ENCODE measurements around the gene DOK1. TPM values are rescaled to one million over a fixed set of nuclear protein-coding genes. Genes with fewer than 3 reads are reported as not detected.
A peak's percentile ranks its signal among the peaks of the same experiment; 100 is the strongest.

The DOK1 gene
- total RNA-seq, 2 donors from 2014 or later: 20.6 to 25.6 TPM

DNA sequence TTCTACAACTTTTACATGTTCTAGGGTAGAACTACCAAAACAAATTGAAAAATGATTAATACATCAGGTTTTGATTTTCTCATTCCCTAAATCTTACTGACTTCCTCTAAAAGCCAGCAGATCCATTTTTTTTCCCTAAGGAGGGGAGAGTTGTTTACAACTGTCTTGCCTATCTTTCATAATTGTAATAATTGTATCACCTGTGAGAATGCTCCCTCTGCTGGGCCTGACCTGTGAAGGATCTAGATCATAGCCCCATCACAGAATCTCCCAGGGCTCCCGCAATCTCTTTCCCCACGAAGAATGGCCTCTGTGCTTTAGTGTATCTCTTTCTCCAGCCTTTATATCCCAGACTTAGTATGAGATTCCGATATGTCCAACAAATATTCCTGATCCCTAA lies 9.9 kb upstream of the DOK1 start:
- H3K27me3 Mint-ChIP-seq (ENCODE audit: low read depth): peaks cover 40% of the 10 kb centered on the region
- ATAC-seq (replicated peaks in 1 of 2) (no peak), DNase-seq (no peak)
- H3K4me3 Mint-ChIP-seq: no peak overlapping the region
- H3K9me3 Mint-ChIP-seq: no peaks in the 10 kb centered on the region
- peaks cover 9% of the 10 kb centered on the region for H3K4me1 Mint-ChIP-seq (ENCODE audit: low read depth)
- no peak overlapping the region for H3K27ac Mint-ChIP-seq
- H3K36me3 Mint-ChIP-seq (ENCODE audit: insufficient read depth in 2 of 2): peaks cover 0 to 2% of the 10 kb centered on the region in 2 donors

DNA sequence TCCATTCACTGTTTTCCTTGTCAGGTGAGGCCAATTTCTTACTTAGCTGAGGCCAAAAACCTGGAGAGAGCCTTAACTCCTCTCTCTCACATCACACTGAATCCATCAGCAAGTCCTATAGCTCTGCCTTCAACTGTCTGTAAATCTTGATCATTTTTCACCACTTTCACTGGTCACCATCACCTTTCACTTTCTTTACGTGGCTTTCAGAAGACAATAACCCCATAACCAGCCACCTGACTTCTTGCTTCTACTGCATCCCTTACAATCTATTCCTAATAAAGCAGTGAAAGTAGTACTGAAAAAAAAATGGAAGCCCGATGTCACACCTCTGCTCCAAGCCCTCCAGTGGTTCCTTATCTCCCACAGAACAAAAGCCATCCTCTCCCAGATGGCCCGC lies 8.5 kb upstream of the DOK1 start:
- Mint-ChIP-seq H3K9me3 (no peaks in the 10 kb centered on the region), H3K4me1 (ENCODE audit: low read depth) (peaks cover 13% of the 10 kb centered on the region), H3K4me3 (no peak overlapping the region), H3K27ac (no peak overlapping the region), H3K27me3 (ENCODE audit: low read depth) (peaks cover 53% of the 10 kb centered on the region), H3K36me3 (ENCODE audit: insufficient read depth in 2 of 2) (peaks cover 0 to 2% of the 10 kb centered on the region in 2 donors)
- DNase-seq: no peak
- no peak for ATAC-seq (replicated peaks in 1 of 2)

DNA sequence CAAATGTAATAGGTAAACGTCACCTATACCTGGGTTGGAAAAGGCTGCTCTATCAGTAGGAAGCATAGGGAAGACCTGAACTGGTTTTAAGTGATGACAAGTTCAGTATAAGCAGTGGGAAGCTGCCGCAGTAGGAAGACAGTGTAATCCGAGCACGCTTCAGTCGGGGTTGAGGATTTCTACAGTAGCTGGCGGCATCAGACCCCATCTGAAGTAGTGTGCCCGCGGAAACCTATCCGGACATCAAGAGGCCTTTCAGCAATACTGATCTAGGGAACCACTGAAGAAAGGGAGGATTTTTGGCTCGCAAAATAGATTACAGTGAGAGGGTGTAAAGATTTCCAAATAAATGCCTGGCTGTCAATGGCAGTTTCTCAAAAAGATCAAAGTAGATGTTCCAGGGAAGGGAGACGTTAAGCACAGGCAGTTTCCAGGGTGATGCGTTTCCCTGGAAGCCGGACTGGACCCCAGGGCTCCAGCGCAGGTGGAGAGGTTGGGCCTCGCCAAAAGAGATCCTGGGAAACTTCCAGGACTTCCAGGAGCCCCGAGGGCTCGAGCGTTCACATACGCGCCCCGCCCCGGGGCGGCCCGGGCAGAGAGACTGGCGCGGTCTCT lies 6.1 kb upstream of the DOK1 start:
- ATAC-seq (replicated peaks in 1 of 2) (no peak), DNase-seq (no peak)
- Mint-ChIP-seq H3K36me3 (ENCODE audit: insufficient read depth in 2 of 2) (peaks cover 0 to 2% of the 10 kb centered on the region in 2 donors), H3K4me3 (peak overlapping the region; percentile 78 to 84), H3K9me3 (no peaks in the 10 kb centered on the region), H3K27me3 (ENCODE audit: low read depth) (peaks cover 57% of the 10 kb centered on the region), H3K4me1 (ENCODE audit: low read depth) (peaks cover 23% of the 10 kb centered on the region), H3K27ac (no peak overlapping the region)

DNA sequence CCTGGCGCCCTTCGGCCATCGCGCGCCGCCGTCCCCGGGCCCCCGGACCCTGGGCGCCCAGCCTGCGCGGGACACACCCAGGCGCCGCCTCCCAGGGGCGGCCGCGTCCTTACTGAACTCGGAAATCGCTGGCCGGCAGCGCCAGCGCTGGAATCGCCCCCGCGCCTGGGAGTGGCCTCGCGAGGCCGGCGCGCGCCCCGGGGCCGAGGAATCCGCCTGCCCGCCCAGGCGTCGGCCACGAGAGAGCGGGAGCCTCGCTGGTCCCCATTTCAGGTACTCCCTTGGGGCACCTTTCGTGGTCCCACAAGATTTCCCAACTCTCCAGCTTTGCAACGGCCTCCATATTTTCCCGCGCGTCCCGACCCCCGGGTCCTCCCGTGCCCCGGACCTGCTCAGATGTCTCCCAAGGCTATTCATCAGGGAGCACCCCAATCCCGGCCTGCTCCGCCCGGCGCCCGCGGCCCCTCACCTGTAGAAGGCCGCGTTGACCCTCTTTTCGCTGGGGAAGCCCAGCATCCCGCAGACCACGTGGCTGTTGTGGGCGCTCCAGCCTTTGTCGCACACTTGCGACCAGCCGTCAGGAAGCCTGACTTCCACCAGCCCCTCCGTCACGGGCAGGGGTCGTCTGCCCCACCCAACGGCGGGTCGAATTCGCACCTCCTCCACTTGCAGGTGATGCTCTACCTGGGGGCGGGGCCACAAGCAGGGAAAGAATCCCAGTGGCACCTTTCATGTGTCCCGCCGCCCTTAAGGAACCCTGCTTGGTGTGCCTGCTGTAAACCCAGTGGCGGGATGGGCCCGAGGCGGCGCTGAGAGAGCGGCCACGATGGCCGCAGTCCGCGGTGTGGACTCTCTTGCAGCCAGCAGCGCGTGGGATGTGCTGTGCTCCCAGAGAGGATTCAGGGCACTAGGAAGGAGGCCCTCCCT lies 5.4 kb upstream of the DOK1 start:
- Mint-ChIP-seq H3K27ac (no peak overlapping the region), H3K4me1 (ENCODE audit: low read depth) (peaks cover 28% of the 10 kb centered on the region), H3K36me3 (ENCODE audit: insufficient read depth in 2 of 2) (peaks cover 0 to 2% of the 10 kb centered on the region in 2 donors), H3K4me3 (peak overlapping the region; percentile 76 to 78), H3K9me3 (no peaks in the 10 kb centered on the region), H3K27me3 (ENCODE audit: low read depth) (peaks cover 57% of the 10 kb centered on the region)
- DNase-seq (peak; percentile 45 to 63), ATAC-seq (replicated peaks in 1 of 2) (peak; percentile 70 to 83)

DNA sequence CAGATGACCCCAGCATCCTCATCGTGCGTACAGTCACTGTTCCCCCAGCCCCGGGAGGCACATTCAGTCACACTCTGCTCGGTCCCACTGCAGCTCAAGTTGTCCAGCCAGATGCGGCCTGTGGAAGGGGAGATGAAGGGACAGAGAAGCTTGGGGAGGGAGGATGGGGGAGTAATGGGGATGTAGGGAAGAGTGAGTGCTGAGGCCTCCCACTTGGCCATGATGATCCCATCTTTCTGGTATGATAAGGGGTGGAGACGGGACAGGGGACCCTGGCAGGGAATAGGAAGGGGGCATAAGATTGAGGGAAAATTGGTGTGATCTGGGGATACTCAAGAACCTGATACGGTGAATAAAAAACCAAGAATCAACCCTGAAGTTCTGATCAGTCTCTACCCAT lies 4.3 kb upstream of the DOK1 start:
- no peak overlapping the region for H3K27ac Mint-ChIP-seq
- H3K27me3 Mint-ChIP-seq (ENCODE audit: low read depth): peaks cover 57% of the 10 kb centered on the region
- peak overlapping the region; percentile 48 to 76 for H3K4me3 Mint-ChIP-seq
- no peaks in the 10 kb centered on the region for H3K9me3 Mint-ChIP-seq
- DNase-seq: no peak
- H3K36me3 Mint-ChIP-seq (ENCODE audit: insufficient read depth in 2 of 2): peaks cover 0 to 7% of the 10 kb centered on the region in 2 donors
- ATAC-seq (replicated peaks in 1 of 2): no peak
- H3K4me1 Mint-ChIP-seq (ENCODE audit: low read depth): peaks cover 28% of the 10 kb centered on the region

DNA sequence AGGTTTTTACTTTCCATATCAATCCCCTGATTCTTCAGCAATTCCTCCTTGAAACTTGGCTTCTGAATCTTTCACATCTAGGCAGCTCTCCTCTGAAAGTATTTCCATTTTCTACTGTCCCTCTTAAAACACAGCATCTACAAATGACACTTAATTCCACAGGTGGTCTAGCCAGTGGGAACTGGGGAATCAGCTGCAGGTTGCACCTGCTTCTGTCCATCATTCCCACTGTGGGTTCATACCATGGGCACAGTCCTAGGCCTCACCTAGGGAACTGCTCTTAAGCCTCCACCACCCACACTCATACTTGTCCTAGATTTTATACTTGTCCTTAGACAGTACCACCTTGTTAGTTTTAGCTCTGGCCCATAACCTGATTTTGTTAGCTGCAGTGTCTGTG lies 3.0 kb upstream of the DOK1 start:
- peaks cover 33% of the 10 kb centered on the region for H3K4me1 Mint-ChIP-seq (ENCODE audit: low read depth)
- no peak for ATAC-seq (replicated peaks in 1 of 2)
- H3K27ac Mint-ChIP-seq: no peak overlapping the region
- H3K27me3 Mint-ChIP-seq (ENCODE audit: low read depth): peaks cover 45% of the 10 kb centered on the region
- H3K4me3 Mint-ChIP-seq: no peak overlapping the region
- DNase-seq: no peak
- no peaks in the 10 kb centered on the region for H3K9me3 Mint-ChIP-seq
- H3K36me3 Mint-ChIP-seq (ENCODE audit: insufficient read depth in 2 of 2): peaks cover 0 to 7% of the 10 kb centered on the region in 2 donors

DNA sequence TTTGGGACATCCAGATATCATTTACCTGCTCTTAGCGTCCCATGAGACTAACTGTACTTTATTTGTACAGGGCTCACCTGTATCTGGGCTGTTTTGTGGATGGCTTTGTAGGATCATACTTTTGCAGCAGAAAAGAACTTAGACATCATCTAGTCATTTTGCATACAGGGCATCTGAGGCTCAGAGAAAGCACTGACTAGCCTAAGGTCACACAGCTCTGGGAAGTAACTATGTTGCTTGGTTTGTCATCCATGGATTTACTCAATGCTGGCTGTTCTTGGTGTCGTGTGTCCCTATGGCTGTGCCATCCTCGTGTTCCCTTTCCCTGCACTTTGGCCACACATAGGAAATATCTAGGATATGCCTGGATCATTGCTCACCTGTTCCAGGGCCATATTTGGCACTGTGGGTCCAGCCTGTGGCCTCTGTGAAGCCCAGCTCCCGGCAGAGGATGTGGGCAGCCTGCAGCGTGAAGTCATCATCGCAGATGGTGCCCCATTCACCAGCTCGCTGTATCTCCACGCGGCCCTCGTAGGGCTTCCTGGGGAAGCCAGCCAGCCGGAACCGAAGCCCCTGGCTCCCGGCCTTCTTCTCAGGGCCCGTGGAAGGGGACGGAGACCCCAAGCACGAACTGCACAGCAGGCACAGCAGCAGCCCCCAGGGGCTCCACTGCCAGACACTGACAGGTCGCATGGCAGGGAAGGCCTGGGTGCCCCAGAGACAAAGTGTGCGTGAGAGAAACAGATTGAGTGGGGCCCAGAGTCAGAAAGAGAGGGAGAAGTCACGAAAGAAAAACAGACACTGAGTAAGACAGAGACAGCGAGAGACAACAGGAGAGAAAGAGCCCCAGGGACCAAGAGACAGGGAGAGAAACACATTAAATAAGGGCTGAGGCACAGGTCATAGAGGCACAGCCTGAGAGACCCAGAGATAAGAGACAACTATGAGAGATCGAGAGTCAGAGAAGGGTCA lies 2.3 kb upstream of the DOK1 start:
- Mint-ChIP-seq H3K36me3 (ENCODE audit: insufficient read depth in 2 of 2) (peaks cover 4 to 7% of the 10 kb centered on the region in 2 donors), H3K27ac (peak overlapping the region; percentile 1), H3K9me3 (no peaks in the 10 kb centered on the region), H3K27me3 (ENCODE audit: low read depth) (peaks cover 40% of the 10 kb centered on the region), H3K4me1 (ENCODE audit: low read depth) (peaks cover 33% of the 10 kb centered on the region), H3K4me3 (peak overlapping the region; percentile 0 to 8)
- DNase-seq (no peak), ATAC-seq (replicated peaks in 1 of 2) (no peak)

DNA sequence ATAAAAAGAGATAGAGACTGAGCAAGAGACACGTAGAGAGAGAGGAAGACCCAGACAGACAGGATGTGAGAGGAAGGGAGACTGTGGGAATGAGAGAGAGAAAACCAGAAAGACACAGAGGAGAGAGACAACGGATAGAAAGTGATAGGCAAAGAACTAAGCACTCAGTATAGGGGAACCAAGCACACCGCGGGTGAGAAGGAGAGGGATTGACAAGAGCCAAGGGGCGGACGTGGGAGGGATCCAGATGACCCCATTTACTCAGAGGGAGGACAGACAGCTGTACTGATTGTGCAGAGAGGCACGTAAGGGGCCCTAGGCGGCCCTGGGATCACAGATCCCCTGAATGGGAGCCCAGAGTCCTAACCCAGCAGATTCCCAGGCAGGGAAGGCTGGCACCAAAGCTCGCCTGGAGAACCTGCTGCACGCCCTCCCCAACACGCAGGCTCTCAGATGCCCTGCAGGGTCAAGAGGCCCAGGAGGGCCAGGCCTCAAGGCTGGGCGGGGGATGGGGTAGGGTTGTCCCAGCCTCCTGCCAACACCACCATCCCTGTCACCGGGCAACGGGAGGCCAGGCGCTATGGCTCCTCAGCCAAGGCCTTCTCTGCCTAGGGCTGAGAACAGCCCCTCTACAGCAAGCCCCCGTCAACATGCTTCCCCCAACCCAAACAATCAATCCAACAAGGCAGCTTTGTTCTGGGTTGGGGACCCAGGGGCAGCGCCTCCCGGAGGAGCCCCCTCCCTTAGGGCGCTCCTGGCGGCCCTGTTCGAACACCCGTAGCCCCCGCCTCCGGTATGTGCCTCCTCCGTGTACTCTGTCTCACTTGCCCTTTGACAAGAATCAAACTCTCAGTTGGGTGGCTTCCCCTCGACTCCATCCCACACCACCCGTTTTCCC lies 1.4 kb upstream of the DOK1 start:
- Mint-ChIP-seq H3K4me3 (peak overlapping the region; percentile 62 to 64), H3K27me3 (ENCODE audit: low read depth) (peaks cover 31% of the 10 kb centered on the region), H3K4me1 (ENCODE audit: low read depth) (peaks cover 31% of the 10 kb centered on the region), H3K36me3 (ENCODE audit: insufficient read depth in 2 of 2) (peaks cover 6 to 7% of the 10 kb centered on the region in 2 donors), H3K9me3 (no peaks in the 10 kb centered on the region), H3K27ac (peak overlapping the region; percentile 64)
- ATAC-seq (replicated peaks in 1 of 2): no peak
- peak in 1 of 2 donors; percentile 5 for DNase-seq

DNA sequence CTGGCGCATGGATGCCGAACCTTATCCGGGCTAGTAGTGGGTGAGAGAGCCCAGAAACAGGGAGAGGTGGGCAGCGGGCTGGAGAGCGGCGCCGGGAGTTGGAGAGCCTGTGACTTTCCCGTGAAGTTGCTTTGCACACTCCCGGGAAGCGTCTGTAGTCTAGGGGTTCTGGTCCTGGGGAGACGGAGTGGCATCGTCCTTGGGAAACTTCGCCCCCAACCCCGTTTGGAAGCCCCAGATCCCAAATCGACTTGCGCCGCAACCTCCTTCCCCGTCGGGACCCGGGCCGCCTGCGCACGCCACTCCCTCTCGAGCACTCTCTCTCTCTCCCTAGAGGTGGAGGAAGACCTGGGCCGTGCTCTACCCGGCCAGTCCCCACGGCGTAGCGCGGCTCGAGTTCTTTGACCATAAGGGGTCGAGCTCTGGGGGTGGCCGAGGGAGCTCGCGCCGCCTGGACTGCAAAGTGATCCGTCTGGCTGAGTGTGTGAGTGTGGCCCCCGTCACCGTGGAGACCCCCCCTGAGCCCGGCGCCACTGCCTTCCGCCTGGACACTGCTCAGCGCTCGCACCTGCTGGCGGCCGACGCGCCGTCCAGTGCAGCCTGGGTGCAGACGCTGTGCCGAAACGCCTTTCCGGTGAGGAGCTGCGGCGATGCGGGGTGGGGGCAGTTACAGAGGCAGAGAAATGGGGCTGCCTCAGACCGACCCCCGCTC lies 456 bp downstream of the DOK1 start:
- peaks cover 24% of the 10 kb centered on the region for H3K4me1 Mint-ChIP-seq (ENCODE audit: low read depth)
- peaks cover 21% of the 10 kb centered on the region for H3K27me3 Mint-ChIP-seq (ENCODE audit: low read depth)
- peak; percentile 51 to 58 for DNase-seq
- H3K4me3 Mint-ChIP-seq: peak overlapping the region; percentile 89
- peaks cover 5 to 6% of the 10 kb centered on the region in 2 donors for H3K36me3 Mint-ChIP-seq (ENCODE audit: insufficient read depth in 2 of 2)
- ATAC-seq (replicated peaks in 1 of 2): peak; percentile 40 to 63
- H3K9me3 Mint-ChIP-seq: no peaks in the 10 kb centered on the region
- peak overlapping the region; percentile 80 for H3K27ac Mint-ChIP-seq

DNA sequence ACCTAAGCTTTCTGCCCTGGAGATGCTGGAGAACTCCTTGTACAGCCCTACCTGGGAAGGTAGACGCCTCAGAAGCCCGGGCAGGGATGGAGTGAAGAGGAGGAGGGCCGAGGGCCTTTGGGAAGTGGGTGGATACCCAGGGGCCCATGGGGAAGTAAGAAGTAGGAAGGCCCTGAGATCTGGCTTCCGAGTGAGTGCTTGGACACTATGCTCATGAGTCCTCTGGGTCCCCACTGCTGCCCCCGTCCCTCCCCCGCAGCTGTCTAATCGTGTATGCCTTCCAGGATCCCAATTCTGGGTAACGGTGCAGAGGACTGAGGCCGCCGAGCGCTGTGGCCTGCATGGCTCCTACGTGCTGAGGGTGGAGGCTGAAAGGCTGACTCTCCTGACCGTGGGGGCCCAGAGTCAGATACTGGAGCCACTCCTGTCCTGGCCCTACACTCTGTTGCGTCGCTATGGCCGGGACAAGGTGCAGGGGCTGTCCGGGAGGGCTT lies 1.1 kb downstream of the DOK1 start:
- H3K4me1 Mint-ChIP-seq (ENCODE audit: low read depth): peaks cover 26% of the 10 kb centered on the region
- H3K27me3 Mint-ChIP-seq (ENCODE audit: low read depth): peaks cover 21% of the 10 kb centered on the region

DNA sequence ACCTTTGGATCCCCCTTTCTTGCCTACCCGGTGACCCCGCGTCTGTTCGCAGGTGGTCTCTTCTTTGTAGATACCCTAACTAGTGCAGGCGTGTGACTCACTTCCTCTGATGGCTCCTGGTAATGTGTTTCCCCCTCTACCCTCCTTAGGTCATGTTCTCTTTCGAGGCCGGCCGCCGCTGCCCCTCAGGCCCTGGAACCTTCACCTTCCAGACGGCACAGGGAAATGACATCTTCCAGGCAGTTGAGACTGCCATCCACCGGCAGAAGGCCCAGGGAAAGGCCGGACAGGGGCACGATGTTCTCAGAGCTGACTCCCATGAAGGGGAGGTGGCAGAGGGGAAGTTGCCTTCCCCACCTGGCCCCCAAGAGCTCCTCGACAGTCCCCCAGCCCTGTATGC lies 1.6 kb downstream of the DOK1 start:
- no peak overlapping the region for H3K27ac Mint-ChIP-seq
- no peaks in the 10 kb centered on the region for H3K9me3 Mint-ChIP-seq
- peaks cover 26% of the 10 kb centered on the region for H3K4me1 Mint-ChIP-seq (ENCODE audit: low read depth)
- DNase-seq (no peak), ATAC-seq (replicated peaks in 1 of 2) (no peak)
- H3K27me3 Mint-ChIP-seq (ENCODE audit: low read depth): peaks cover 19% of the 10 kb centered on the region
- H3K4me3 Mint-ChIP-seq: peak overlapping the region; percentile 89
- H3K36me3 Mint-ChIP-seq (ENCODE audit: insufficient read depth in 2 of 2): peaks cover 5 to 6% of the 10 kb centered on the region in 2 donors

More for the DNA sequence above, 1.1 kb downstream of the DOK1 start:
- DNase-seq: no peak
- no peak for ATAC-seq (replicated peaks in 1 of 2)
- Mint-ChIP-seq H3K4me3 (peak overlapping the region; percentile 89), H3K27ac (no peak overlapping the region), H3K9me3 (no peaks in the 10 kb centered on the region), H3K36me3 (ENCODE audit: insufficient read depth in 2 of 2) (peaks cover 5 to 6% of the 10 kb centered on the region in 2 donors)
